ENCODE results near the gene RASAL2.

Gene RASAL2

DNA sequence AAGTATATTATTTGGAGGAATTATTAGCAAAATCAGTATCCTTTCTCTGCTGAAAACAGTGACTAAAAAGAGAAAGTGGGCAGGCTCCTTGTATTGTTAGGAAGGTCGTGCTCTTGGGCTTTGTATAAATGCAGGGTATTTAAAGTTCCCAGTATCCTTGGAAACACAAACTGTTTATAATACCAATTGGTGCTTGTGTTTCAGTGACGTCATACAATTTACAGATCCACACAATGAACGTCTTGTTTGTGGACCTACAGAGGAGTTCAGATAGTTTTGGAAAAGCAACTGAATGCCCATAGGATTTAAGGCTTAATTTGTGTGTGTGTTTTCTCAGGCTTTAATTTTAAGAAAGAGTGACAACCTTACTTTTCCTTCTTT, 168.2 kb downstream of the RASAL2 start:
- POLR2A ChIA-PET: no interaction called here
- TF ChIP-seq, protein P1, sequence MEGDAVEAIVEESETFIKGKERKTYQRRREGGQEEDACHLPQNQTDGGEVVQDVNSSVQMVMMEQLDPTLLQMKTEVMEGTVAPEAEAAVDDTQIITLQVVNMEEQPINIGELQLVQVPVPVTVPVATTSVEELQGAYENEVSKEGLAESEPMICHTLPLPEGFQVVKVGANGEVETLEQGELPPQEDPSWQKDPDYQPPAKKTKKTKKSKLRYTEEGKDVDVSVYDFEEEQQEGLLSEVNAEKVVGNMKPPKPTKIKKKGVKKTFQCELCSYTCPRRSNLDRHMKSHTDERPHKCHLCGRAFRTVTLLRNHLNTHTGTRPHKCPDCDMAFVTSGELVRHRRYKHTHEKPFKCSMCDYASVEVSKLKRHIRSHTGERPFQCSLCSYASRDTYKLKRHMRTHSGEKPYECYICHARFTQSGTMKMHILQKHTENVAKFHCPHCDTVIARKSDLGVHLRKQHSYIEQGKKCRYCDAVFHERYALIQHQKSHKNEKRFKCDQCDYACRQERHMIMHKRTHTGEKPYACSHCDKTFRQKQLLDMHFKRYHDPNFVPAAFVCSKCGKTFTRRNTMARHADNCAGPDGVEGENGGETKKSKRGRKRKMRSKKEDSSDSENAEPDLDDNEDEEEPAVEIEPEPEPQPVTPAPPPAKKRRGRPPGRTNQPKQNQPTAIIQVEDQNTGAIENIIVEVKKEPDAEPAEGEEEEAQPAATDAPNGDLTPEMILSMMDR (IDR thresholded peaks at IDR 0.05; ENCODE audit: insufficient read depth, low read length, missing control alignments): no peak
- no peak overlapping the region for H3K4me3 ChIP-seq (ENCODE audit: low read depth, low read length)
- no peak for DNase-seq (ENCODE audit: low read depth, low spot score)
- CTCF ChIA-PET: interaction anchor here (0.9 to 1.1 kb wide), 2 partner anchors 212 to 230 kb away, joined by 3 read pairs; no protein-coding TSS in a partner anchor

DNA sequence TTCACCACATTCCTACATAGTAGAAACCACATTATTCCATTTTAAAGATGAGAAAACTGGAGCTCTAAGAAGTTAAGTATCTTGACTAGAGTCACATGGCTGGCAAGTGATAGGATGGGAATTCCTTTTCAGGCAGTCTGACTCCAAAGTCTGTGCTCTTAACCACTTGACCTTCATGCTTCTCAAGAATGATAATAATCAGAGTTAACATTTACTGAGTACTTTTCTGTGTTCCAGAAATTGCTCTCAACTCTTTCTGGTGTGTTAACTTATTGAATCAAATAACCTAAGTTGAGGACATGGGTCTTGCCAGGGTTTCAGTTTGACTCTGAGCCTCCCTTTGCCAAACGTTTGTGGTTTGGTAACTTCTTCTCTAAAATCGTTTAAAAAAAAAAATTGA, 169.4 kb downstream of the RASAL2 start:
- ChIA-PET CTCF (interaction anchor here (0.9 to 1.2 kb wide), 3 partner anchors 83 to 231 kb away, joined by 3 read pairs; no protein-coding TSS in a partner anchor), POLR2A (no interaction called here)
- H3K4me3 ChIP-seq (ENCODE audit: low read depth, low read length): no peak overlapping the region
- no peak for DNase-seq (ENCODE audit: low read depth, low spot score)
- TF ChIP-seq, protein P1 (IDR thresholded peaks at IDR 0.05; ENCODE audit: insufficient read depth, low read length, missing control alignments): no peak

DNA sequence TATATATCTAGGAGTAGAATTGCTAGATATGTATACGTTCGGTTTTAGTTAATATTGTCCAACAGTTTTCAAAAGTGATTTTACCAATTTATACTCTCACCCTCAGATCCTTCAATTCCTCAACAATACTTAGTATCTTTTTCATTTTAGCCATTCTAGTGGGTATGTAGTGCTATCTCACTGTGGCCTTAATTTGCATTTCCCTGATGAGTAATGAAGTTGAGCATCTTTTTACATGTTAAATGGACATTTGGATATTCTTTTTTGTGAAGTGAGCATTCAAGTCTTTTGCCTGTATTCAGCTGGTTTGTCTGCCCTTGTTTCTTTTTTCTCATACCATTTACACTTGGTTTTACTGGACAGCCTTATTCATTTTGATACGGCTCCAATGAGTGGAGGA, 172.2 kb downstream of the RASAL2 start:
- H3K4me3 ChIP-seq (ENCODE audit: low read depth, low read length): no peak overlapping the region
- ChIA-PET CTCF (interaction anchor here (0.9 to 1.8 kb wide), 2 partner anchors 11 to 34 kb away, joined by 3 read pairs; no protein-coding TSS in a partner anchor), POLR2A (no interaction called here)
- no peak for DNase-seq (ENCODE audit: low read depth, low spot score)
- TF ChIP-seq, protein P1 (IDR thresholded peaks at IDR 0.05; ENCODE audit: insufficient read depth, low read length, missing control alignments): no peak

GRCh38 chr1:178266619-178267066, 172.7 kb downstream of the RASAL2 start:
- no peak for DNase-seq (ENCODE audit: low read depth, low spot score)
- no peak overlapping the region for H3K4me3 ChIP-seq (ENCODE audit: low read depth, low read length)
- ChIA-PET CTCF (interaction anchor here (1.8 kb wide), 1 partner anchor 11 kb away, joined by 3 read pairs; no protein-coding TSS in a partner anchor), POLR2A (no interaction called here)
- TF ChIP-seq, protein P1 (IDR thresholded peaks at IDR 0.05; ENCODE audit: insufficient read depth, low read length, missing control alignments): no peak

DNA sequence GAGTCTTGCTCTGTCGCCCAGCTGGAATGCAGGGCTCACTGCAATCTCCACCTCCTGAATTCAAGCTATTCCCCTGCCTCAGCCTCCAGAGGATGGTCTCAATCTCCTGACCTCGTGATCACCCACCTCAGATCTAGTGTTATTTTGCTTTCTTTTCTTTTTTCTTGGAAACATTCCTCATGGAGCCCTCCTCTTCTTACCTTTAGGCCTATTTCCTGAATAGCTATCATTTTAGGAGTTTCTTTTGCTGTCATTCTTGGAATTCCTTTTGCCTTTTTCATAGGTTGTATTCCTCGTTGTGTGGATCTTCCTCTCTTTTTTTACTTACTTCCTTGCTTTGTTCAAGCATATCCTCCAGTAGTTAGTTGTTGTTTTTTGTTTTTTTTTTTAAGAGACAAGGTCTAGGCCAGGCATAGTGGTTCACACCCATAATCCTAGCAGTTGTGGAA, 173.8 kb downstream of the RASAL2 start:
- TF ChIP-seq, protein P1 (IDR thresholded peaks at IDR 0.05; ENCODE audit: insufficient read depth, low read length, missing control alignments): no peak
- POLR2A ChIA-PET: interaction anchor here (0.7 kb wide), 1 partner anchor 236 kb away, joined by 5 read pairs; no protein-coding TSS in a partner anchor
- no peak overlapping the region for H3K4me3 ChIP-seq (ENCODE audit: low read depth, low read length)
- DNase-seq (ENCODE audit: low read depth, low spot score): no peak
- CTCF ChIA-PET: no interaction called here

- POLR2A ChIA-PET: no interaction called here
These were observed 177.6 kb downstream of the RASAL2 start for GRCh38 chr1:178271471-178271870.

More at GRCh38 chr1:178271471-178271870, 177.6 kb downstream of the RASAL2 start:
- CTCF ChIA-PET: interaction anchor here (0.9 to 2.0 kb wide), 9 partner anchors 9 to 310 kb away, joined by 3 to 11 read pairs (median 3); no protein-coding TSS in a partner anchor
- DNase-seq (ENCODE audit: low read depth, low spot score): no peak
- H3K4me3 ChIP-seq (ENCODE audit: low read depth, low read length): no peak overlapping the region
- TF ChIP-seq, protein P1 (IDR thresholded peaks at IDR 0.05; ENCODE audit: insufficient read depth, low read length, missing control alignments): no peak
